ENCODE results near the gene TPCN2.

TPCN2 gene

DNA sequence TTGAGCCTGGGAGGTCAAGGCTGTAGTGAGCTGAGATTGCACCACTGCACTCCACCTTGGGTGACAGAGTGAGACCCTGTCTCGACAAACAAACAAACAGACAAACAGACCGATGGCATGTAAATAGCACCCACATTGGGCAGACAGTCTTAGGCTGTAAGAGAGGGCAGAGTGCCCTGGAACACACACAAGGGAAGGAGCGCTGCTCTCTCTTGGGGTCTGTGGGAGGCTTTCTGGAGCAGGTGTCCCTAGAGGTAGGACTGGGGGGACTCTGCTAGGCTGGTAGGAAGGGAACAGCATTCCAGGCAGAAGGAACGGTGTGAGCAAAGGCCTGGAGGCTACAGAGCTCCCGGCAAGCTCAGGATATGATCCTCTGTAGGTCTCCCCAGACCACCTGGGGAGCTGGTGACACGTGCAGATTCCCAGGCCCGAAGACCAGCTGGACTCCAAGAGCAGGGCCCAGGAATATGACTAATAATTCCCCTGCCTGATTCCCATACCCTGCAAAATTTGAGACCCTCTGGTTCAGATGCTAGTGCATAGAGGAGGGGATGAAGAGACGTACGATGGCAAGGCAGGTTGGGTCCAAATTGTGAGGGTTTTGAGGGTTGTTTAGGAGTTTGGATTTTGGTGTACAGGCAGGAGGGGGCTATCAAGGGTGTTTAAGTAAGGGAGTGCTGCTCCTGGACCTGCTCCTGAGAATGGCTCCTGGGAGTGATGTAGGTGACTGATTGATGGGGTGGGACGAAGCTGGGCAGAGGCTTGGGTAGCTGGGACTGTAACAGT lies 118.6 kb downstream of the TPCN2 start:
- DNase-seq (ENCODE audit: low read depth), result no peak

DNA sequence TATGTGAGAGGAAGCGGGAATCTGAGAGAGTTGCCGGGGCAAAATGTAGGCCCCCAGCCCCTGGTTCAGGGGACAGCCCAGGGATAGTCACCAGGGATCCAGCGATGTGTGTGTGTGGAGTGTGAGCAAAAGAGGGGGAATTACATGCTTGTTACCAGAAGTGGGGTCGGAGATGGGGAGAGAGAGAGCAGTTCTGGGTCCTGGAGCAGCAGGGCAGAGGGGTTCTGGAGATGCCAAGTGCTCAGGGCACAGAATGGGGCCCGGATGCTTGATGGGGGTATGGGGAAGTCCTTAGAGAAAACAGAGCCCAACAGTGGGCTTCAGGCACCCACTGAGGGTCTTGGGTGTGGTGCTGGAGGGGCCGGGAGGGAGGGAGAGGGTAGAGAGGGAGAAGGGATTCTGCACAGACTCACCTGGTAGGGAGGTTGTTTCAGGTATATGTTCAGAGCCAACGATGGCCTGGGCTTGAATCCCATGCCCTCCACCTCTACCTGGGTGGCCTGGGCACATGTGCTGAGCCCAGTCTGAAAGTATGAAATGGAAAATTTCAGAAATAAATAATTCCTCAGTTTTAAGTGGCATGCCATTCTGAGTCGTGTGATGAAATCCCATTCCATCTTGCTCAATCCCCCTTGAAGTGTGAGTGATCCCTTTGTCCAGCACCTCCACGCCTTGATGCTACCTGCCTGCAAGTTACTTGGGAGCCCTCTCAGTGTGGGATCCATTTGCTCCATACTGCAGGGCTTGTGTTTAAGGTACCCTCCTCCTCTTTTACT lies 119.4 kb downstream of the TPCN2 start:
- no peak for DNase-seq (ENCODE audit: low read depth)

DNA sequence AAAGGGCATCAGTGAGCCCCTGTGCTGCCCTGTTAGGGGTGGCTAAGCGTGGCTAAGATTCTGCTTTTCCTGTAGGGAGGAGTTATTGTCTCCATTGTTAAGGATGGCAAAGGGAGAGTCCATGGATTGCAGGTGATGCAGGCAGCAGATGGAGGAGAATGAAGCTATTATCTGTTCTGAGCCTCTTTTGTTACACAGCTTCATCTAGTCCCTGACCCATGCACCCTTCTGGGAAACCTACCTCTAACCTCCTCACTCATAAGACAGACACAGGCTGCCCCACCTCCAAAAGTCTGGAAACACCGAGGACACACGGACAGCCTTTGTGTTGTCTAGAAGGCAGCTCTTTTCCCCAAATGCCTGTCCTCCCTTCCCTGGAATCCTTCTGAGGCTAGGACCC lies 120.7 kb downstream of the TPCN2 start:
- no peak for DNase-seq (ENCODE audit: low read depth)

DNA sequence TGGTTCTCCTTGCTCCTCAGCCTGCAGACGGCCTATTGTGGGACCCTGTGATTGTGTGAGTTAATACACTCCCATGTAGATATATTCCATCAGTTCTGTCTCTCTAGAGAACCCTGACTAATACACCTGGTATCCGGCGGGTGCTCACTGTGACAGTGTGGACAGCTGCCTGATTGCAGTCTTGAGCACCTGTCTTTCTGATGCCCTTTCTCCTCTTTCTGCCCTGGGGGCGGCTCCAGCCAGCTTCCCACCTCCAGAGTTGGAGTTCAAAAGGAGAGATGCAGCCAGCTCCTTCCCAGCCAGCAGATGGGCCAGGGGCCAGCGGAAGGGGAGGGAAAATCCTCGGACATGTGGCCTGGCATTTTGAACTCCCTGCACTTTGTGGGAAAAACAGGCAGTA lies 122.0 kb downstream of the TPCN2 start:
- no peak for DNase-seq (ENCODE audit: low read depth)

DNA sequence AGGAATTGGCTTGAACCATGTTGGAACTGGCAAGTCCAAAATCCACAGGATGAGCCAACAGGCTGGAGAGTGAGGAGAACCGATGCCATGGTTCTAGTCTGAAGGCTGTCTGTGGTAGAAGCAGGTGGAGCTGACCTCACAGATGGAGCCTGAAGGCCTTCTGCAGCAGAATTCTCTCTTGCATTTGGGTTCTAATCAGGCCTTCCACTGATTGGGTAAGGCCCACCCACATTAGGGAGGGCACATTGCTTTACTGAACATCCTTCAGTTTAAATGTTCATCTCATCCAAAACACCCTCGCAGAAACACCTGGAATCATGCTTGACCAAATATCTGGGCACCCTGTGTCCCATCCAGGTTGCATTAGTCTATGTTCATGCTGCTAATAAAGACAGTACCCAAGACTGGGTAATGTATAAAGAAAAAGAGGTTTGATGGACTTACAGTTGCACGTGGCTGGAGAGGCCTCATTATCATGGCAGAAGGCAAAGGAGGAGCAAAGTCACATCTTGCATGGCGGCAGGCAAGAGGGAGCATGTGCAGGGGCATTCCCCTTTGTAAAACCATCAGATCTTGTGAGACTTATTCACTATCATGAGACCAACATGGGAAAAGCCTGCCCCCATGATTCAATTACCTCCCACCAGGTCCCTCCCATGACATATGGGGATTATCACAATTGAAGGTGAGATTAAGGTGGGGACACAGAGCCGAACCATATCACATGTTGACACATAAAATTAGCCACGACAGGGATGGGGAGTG lies 122.9 kb downstream of the TPCN2 start:
- no peak for DNase-seq (ENCODE audit: low read depth)

DNA sequence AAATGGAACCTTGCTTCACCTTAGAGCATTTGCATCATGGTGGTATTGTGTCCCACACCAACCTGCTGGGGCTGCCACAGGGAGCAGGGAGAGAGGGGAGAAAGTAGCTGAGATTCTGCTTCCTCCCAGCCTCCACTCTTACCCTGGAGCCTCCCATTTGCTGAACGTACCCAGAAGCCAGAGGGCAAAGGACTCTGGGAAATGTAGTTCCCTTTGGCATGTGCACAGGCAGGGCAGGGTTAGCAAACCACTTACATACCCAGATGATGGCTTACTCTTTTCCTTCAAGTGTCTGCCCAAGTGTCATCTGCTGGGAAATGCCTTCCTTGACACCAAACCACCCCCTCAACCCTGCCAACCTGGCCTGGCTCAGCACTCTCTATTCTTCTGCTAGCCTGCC lies 123.9 kb downstream of the TPCN2 start:
- peak; percentile 21 for DNase-seq (ENCODE audit: low read depth)

DNA sequence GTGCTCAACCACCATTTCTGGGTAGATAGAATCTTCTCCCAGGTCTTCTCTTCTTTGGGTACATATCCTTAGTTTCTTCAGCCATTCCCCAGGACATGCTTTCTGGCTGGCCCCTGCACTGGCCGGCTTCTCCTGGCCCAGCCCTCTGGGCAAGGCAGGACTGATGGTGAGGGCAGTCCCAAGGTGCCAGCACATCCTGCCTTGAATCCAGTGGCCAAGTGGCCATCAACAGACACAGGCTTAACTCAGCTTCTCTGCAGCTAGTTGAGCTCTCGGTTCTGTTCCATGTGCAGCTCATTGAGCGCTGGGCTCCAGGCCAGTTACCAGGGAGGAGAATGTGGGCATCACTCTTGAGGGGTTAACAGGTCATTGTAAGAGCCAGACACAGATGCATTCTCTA lies 124.6 kb downstream of the TPCN2 start:
- no peak for DNase-seq (ENCODE audit: low read depth)

DNA sequence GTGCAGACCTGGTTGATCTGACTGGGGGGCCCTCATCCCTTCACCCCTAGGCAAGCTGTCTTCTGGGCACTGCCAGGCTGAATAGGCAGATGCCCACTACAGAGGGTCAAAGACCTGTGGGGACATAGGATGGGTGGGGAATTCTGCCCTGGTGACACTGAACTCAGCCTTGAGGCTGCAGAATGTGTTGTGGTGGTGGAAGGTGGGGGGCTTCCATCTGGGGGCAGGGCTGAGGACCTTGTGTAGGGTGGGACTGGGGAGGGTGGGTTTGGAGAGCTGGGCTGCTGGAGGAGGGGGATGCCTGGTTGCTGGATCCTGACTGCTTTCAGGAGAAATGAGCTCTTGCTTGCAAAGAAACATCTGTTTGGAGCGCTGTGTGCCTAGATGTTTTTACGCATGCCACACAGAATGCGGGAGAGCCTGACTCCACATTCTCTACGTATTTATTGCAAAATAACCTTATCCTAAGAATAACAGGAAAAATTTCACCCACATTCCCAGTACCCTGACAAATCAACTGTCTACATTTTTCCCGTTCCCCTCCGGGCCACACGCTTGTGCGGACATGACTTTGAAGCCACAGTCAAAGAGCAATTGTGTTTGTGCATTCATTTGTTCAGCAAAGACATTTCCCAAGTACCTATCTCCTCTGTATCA lies 125.3 kb downstream of the TPCN2 start:
- no peak for DNase-seq (ENCODE audit: low read depth)

DNA sequence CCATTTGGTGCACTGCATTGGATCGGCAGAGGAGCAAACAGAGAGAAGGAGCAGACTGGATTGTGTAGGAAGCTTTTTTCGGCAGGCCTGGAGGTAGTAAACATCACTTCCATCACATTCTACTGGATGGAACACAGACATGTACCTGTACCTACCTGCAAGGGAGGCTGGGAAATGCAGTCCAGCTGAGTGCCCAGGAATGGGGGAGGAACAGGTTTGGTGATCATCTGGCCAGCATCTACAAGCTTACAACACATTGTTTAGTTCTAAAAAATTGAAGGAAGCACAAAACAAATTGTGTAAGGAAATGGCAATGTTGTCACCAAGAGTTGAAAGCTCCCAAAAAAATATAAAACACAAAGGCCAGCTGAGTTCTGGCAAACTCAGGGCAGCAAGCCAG lies 126.1 kb downstream of the TPCN2 start:
- no peak for DNase-seq (ENCODE audit: low read depth)

DNA sequence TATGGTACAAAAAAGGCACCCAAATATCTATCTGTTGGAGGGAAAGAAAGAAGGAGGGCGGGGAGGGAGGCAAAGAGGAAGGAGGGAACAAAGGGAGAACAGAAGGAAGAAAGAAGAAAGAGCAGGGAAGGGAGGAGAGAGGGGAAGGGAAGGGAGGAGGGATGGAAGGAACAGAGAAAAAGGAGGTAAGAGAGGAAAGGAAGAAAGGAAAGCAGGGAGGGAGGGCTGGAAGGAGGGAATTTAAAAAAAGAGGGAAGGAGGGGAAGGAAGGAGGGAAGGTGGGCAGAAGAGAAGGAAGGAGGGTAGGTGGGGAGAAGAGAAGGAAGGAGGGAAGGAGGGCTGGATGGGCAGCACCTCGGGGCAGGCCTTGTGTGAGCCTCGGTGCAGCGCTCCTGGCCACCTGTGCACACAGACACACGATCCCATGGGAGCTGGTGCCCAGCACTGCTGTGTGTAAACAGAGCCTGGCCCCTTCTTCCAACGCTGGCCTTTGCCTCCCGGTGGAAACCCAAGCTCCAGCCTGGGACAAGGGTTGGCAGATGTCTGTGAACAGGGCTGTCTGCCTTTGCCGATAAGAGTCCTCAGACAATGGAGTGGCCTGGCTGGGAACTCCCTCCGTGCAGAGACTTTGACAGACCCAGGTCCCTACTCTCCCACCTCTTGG lies 130.2 kb downstream of the TPCN2 start:
- no peak for DNase-seq (ENCODE audit: low read depth)

DNA sequence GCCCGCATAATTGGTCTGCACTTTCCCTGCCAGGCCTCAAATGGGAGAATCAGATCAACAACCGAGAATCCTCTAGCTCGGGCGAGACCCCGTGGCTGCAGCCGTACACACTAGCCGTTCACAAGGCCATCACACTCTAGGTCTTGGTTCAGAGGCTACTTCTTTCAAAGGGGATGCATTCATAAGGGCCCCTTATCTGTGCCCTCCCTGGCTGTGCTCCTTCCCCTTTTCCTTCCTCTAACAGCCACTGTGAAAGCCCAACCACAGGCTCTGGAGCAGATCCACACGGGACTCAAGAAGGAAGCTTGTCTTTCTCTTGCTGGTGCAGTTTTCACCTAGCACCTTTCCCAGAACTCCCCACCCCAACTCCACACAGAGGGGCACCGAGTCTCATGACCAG lies 131.5 kb downstream of the TPCN2 start:
- peak; percentile 27 for DNase-seq (ENCODE audit: low read depth)

DNA sequence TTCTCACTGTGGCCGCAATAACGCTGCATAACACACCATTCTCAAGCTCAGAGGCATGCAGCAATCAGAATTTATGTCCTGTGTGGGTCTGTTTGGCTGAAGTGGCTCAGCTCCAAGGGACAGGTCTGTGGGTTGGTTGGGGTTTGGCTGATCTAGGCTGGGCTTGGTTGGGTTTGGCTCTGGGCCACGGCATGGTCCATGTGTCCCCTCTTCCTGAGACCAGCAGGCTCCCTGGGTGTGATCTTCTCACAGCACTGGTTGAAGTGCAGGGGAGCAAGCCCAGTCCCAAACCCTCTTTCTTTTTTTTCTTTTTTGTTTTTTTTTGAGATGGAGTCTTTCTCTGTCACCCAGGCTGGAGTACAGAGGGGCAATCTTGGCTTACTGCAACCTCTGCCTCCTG lies 132.0 kb downstream of the TPCN2 start:
- DNase-seq (ENCODE audit: low read depth), result no peak

DNA sequence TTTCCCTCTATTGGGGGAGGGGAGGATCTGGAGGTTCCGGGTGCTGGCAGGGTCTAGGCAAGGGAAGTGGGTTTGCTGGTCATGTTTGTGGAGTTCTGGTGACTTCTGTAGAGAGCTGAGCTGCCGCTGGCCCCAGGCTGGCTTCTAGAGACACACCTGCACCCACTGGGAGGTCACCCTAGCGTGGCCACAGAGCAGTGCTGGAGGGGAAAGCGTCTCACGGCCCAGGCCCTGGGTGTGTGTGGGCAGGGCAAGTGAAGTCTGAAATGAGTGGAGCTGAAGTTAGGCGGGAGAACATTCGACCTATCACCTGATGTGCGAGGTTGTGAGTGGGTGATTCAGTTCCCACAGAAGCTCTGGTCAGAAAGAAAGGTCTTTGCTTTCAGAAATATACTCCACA lies 134.9 kb downstream of the TPCN2 start:
- no peak for DNase-seq (ENCODE audit: low read depth)
